HG03520 (cell line): ENCODE results near the gene ZNF239.
"Not testable (repeated sequence)": the region's sequence is repeated elsewhere in the genome, so short reads cannot be mapped to it uniquely, and the experiment has no call there.

ENCODE experiments used
- ATAC-seq: cut with Tn5 transposase; IDR thresholded peaks from one replicate; pipeline ENCODE4 v1.9.1; 2021; ENCODE audit warnings: mild to moderate bottlenecking, moderate library complexity; ENCODE audit not compliant: unreplicated experiment

The ZNF239 gene

DNA sequence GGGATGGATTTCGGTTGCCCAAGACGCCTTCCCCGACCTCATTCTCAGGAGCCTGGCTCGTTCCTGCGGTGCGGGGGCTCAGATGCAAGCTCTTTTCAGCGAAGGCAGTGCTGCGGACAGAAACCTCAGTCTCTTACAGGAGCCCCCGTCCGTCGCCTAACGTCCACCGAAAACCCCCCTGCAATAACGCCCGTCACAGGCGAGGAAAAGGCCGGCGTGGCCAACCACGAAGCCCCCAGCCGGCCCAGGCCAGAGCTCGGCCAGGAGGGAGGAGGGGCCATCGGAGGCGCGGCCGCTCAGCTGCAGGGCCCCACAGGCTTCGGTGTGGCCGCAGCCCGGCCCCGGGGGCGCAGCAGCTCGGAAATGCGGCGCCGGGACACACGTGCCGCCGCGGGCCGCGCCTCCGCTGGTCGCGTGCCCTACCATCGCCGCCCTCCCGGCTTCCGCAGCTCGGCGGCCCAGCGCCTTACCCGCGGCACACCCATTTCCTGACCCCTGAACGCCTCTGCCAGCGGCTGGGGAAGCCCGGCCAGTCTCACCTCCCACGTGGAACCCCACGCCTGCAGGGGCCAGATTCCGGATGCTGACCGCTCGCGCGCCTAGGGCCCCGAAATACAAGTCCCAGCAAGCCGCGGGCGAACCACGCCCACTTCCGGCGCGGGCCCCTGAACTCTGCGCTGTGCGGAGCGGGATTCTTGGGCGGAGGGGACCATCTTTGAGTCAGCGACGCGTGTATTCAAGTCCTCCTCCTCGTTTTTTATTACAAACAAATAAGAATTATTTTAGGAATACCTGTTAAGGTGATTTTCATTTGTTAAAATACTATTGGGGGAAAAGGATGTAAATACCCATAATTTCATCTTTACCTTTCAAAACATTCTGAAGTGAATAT is at the start of gene ZNF239:
TSS of gene ZNF239 (minus strand) at position 616 of the 892 bp plus-strand sequence. CDS start 16,537 bp downstream, outside the sequence.
- ATAC-seq = peak; percentile 92

DNA sequence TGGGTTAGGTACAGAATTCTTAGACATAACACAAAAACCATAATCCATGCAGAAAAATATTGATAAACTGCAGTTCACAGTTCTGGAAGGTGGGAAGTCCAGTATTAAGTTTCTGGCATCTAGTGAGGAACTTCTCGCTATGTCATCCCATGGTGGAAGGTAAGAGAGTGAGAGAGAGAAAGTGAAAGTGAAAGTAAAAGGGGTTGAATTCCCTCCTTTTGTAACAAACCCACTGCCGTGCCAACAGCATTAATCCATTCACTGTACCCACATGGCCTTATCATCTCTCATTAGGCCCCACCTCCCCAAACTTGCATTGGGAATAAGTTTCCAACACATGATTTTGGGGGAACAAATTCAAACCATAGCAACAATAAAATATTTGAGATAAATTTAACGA is 48.9 kb upstream of the ZNF239 start:
- no peak for ATAC-seq

DNA sequence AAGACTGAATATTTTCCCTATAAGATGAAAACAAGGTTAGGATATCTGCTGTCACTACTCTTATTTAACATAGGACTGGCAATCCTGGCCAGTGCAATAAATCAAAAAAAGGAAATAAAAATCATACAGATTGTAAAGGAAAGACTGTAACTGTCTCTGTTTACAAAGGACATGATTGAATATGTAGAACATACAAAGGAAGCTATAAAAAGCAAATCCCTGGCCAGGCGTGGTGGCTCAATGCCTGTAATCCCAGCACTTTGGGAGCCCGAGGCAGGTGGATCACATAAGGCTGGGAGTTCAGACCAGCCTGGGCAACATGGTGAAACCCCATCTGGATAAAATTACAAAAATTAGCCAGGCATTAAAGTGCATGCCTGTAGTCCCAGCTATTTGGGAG is 47.6 kb upstream of the ZNF239 start:
- ATAC-seq = no peak

DNA sequence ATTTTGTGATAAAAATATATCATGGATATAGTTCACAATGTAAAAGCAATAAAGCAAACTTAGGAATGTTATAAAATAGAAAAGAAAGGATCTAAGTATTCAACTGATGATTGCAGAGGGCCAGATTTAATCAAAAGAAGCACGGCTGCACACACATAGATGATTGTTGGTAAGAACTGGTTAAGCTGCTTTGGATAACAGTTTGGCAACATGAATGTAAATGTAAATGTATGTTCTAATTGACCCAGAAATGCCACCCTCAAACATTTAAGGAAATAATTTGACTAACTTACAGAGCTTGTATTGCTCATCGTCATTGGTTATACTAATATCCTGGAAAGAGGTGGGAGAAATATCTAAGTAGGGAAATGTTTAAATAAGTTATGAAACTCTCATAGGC is 45.0 kb upstream of the ZNF239 start:
- ATAC-seq = no peak

DNA sequence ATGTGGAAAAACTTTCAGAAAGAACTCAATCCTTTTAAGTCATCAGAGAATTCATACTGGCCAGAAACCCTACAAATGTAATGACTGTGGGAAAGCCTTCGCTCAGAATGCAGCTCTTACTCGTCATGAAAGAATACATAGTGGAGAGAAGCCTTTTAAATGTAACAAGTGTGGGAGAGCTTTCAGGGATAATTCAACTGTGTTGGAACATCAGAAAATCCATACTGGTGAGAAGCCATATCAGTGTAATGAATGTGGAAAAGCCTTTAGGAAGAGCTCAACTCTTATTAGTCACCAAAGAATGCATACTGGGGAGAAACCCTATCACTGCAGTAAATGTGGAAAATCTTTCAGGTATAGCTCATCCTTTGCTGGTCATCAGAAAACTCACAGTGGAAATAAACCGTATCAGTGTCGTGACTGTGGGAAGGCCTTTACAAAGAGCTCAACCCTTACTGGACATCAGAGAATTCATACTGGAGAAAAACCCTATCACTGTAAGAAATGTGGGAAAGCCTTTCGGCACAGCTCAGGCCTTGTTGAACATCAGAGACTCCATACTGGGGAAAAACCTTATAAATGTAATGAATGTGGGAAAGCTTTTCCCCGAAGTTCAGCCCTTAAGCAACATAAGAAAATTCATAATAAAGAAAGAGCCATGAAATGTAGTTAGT is 42.4 kb upstream of the ZNF239 start:
- ATAC-seq = no peak

DNA sequence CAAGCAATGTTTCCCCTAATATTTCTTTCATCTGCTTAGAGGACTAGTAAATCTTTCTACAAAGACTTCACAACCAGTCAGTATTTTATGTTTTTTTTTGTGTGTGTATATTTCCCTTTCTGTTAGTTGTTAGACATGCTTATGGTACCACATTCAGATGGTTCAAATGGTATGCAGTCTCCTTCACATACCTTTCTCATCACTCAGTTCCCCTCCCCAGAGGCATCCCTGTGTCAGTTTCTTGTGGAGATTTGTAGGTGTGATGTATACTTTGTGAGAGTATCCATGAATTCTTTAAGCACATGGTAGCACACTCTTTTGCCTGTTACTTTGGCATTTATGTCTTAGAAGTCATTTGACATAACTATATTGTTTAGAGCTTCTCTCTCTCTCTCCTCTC is 36.2 kb upstream of the ZNF239 start:
- no peak for ATAC-seq

DNA sequence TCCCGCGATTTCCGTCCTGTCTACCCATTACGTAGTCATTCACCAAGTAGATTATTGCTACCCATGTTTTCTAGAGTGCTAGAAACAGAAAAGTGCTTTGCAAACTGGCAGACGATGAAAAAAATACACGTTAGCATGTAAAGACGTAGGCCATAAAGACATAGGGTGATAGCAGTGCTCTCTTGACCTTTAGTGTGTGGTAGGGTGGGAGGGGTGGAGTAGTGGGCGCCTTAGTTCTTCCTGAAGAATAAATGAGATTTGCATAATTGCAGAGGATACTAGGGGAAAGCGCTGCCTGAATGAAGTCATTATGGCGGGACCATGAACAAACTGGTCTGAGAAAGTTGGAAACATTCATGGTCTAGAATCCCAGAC is 32.8 kb upstream of the ZNF239 start:
- no peak for ATAC-seq

DNA sequence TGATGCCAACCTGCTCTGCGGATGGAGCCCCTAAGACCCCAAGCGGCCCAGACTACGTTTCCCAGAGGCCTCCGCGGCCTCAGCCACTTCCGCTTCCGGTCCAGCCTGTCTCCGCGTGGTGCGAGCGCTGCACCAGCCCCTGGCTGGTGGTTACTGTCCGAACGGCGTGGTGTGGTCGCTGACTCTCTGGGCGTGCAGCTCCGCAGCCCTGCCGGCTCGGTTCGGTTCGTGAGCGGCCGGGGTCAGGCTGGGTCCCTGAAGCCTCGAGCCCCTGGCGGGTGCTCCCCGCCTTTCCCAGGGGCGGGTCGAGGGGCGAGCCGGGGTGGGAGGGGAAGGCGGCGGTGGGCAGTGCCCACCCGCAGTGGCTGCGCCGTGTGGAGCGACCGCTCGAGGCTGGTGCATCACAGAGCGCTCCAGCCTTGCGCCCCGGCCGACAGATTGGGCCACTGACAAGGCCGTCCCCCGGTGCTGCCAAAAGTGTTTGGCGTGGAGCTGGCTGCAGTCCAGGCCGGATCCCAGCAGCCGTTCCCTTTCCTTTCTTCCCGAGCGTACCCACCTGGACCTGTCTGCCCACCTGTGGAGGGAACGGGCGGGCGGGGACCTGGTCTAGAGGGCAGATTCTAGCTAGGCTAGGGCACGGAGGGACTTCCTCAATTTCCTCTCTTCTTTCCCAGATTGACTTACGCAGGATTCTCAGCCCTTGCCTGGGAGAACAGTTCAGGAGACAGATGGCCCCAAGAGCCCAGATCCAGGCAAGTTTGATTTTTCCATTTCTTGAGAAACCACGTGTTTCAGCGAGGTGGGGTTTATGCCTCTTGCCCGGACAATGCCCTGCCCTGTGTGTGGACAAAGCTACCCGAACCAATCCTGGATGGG is 32.1 kb upstream of the ZNF239 start, which contains the start of gene ZNF485:
TSS of gene ZNF485 (plus strand) at position 116 of the 876 bp plus-strand sequence. CDS start at position 729, 613 bp downstream.
- ATAC-seq = peak; percentile 96

DNA sequence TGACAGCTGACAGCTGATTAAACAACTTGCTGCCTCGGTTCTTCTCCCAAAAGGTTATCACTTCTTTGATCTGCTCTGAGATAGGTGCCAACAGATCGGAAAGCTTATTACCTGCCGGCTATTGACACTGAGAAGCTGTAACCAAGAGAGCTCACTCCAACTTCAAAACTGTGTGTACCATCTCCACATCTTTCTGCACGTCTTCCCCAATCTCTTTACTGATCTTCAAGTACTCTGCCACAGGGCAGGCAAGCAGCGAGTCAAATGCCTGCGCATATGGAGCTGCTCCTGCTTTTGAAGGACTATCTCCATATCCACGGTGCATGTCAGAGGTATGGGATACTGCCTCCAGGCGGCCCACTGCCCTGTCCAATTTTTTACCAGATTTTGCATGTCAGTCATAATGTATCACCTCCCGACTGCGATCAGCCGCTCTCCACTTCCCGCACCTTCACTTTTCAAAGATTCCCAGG is 31.5 kb upstream of the ZNF239 start:
- ATAC-seq = no peak

DNA sequence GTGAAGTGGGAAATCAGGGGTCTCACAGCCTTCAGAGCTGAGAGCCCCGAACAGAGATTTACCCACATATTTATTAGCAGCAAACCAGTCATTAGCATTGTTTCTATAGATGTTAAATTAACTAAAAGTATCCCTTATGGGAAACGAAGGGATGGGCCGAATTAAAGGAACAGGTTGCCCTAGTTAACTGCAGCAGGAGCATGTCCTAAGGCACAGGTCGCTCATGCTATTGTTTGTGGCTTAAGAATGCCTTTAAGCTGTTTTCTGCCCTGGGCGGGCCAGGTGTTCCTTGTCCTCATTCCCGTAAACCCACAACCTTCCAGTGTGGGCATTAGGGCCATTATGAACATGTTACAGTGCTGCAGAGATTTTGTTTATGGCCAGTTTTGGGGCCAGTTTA is 27.2 kb upstream of the ZNF239 start:
- not testable (repeated sequence) for ATAC-seq

DNA sequence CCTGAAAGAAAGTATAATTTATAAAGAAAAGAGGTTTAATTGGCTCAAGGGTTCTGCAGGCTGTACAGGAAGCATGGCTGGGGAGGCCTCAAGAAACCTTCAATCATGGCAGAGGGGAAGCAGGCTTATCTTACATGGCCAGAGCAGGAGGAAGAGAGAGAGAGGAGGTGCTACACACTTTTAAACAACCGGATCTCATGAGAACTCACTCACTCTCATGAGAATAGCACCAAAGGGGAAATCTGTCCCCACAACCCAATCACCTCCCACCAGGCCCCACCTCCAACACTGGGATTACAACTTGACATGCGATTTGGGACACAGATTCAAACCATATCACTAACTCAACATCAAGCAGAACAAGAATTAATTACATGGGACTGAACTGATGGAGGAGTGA is 24.9 kb upstream of the ZNF239 start:
- no peak for ATAC-seq

DNA sequence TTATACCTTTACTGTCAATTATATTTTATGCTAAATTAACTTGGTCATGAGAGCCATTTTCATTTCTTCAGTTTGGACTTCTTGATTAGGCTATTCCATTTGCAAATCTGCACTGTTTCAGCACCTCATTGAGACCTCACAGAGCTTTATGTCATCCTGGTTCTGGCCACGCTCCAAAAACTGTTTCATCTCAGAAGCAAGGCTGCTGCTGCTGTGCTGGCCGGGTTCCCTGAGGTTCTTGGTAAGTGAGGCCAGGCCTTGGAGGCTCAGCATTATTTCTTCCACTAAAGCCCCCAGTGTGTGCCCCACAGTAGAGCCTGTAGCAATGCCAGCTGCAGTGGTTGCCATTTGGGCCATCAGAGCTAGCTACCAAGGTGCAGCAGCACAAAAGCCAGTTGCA is 24.0 kb upstream of the ZNF239 start:
- no peak for ATAC-seq

DNA sequence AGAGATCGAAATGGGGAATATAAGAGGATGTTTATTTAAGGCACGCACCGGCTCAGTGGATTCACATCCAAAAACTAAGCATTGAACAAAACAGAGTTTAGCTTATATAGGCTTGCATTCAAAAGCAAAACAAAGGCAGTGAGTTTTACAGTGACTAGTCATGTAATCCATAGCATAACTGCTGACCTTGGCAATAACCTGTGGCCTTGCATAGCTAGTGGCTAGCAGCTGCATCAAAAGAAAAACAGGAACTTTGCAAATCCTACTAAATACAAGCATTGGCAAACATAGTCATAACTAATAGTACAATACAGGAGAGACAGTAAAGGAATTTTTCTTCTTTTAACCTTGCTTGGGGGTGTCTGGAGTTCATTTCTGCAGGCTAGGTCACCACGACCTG is 22.1 kb upstream of the ZNF239 start:
- ATAC-seq = no peak

DNA sequence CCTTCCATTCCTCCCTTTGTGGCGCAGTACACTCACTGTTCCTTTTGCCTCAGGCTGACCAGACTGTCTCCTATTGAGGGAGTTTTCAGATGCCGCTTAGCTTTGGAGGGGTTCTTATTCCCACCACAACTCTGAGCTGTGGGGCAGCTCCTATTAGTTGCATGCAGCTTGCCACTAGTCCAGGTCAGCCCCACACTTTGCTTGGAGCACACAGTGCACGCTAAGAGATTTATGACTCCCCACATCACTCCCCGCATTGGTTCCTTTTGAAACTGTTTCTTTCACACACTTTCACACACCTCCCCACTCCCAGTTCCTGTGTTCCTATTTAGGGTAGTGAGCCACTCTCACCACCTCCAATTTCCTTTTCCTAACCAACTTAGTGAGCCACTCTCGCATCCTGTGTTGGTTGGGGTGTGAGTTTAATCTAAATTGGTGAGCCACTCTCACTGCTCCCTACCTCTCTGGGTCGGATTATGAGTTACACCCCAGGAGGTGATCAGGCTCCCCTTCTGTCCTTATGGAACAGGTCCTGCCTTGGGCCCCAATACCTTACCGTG is 21.4 kb upstream of the ZNF239 start:
- peak; percentile 24 for ATAC-seq

DNA sequence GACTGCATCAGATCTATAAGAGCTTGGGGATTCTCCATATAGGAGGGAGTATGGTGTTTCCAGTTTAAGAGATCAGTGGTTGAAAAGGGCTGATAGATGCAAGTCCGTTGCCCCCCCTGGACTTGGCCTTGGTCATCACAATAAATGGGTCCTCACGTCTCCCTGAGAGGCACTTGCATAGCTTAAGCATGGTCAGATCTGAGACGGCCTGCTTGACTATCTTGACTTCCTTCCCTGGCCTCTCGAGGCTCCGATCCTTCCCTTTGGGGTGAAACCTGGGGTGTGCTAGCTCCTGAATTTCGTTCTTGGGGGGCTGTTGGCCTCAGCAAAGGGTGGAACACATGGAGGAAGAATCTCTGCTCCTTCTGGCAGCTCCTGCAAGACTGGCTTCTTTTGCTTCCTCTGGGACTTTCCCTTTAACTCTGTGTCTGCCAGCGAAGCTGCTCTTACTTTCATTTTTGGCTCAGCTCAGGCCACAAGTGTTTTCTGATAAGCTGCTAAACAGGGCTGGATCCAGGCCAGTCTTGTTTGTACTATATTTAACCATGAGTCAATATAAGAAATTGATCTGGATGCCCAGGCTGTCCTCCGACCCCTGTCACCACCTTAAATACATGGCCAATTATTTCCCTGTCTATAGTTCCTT is 20.7 kb upstream of the ZNF239 start:
- ATAC-seq = peak; percentile 97

DNA sequence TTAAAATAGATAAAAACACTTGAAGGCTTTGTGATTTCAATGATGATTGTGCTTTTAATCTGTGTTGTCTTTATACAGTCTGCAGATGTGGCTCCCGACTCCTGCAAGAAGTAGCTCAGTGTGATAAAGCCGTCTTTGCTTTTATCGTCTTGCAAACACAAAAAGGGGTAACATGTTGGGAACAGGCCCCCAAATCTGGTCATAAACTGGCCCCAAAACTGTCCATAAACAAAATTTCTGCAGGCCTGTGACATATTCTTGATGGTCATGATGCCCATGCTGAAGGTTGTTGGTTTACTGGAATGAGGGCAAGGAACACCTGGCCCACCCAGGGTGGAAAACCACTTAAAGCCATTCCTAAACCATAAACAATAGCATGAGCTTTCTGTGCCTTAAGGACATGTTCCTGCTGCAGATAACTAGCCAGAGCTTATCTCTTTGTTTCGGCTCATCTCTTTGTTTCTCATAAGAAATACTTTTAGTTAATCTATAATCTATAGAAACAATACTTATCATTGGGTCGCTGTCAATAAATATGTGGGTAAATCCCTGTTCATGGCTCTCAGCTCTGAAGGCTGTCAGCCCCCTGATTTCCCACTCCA is 17.0 kb upstream of the ZNF239 start:
- ATAC-seq = no peak

DNA sequence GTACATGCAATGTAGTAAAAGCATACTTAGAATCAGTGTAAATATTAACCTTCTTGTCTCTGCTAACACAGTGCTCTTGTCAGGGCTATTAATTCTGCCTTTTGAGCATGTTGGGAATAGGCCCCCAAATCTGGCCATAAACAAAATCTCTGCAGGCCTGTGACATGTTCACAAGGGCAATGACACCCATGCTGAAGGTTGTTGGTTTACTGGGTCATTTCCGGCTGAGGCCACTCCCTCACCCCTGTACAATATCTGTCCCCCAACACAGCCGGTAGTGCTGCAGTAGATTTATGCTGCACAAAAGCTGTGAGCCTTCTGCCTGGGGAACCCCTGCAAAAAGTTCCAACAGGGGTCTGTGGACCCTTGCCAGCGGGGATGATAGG is 12.3 kb upstream of the ZNF239 start:
- ATAC-seq = not testable (repeated sequence)

DNA sequence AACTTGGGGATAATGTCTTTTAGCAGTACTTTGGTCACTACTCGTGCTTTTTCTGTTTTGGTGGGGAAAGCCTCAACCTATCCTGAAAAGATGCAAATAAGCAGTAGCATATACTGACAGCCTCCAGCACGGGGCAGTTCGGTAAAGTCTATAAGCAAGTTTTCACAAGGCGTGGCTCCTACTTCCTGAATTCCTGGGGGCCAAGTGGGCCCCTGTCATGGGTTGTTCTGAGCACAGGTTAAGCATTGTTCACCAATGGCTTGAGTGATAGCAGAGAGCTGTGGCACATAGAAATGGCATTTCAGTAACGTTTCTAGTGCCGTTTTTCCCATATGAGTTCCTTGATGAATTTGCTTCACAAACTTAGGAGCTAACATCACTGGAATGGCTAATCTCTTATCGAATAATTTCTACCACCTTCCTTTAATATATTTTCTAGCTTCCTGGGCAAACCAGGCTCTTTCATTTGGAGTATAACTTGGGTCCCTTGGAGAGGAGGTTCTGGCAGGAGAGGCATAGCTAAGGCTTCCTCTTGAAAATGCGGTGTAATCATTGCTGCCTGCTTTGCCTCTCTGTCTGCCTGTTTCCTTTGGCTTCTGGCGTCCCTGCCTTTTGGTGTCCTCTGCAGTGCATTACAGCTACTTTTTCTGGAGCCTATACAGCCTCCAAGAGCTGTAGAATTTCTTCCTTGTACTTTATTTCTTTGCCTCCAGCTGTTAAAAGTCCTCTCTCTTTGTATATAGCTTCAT is 11.7 kb upstream of the ZNF239 start:
- ATAC-seq = no peak

DNA sequence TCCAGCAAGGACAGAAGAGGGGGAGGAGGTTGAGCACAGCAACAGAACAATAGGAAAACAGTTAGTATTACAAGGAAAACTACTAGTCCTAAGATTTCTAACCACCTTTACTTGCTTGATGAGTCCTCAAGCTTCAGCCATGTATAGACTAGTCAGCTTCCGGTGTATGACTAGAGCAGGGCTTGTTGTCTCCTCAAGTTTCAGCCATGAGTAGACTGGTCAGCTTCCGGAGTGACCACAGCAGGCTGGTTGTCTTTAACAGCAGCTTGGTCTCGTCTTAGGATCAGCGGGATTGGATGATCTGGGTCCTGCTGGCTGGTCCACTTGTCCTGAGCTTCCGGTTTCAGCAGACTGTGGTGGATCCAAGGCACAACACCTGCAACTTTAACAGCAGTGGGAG is 10.6 kb upstream of the ZNF239 start:
- ATAC-seq = no peak
